GM12873 (cell line): ENCODE measurements around the gene FBXO5.

Experiments
- CTCF ChIP-seq: IDR thresholded peaks from 2 replicates; pipeline ENCODE4 v1.5.1; 2012; ENCODE audit warnings: low read depth, mild to moderate bottlenecking, moderate library complexity, low read length, control low read depth; ENCODE audit not compliant: insufficient read depth; ENCODE audit errors: missing control alignments

Gene FBXO5

GRCh38 chr6:153002613-153003365 lies 19.9 kb upstream of the FBXO5 start, which contains the start of gene MTRF1L:
MTRF1L (minus strand) TSS chr6:153002709; CDS start chr6:153002685, 24 bp downstream.
- no peak for TF ChIP-seq CTCF

- TF ChIP-seq CTCF: no peak
Measured at GRCh38 chr6:153001767-153002612, 19.1 kb upstream of the FBXO5 start.

- no peak for TF ChIP-seq CTCF
Measured at GRCh38 chr6:153000243-153000642, 17.4 kb upstream of the FBXO5 start.

GRCh38 chr6:152993847-152994246 lies 11.0 kb upstream of the FBXO5 start:
- no peak for TF ChIP-seq CTCF

GRCh38 chr6:152993431-152993830 lies 10.6 kb upstream of the FBXO5 start:
- TF ChIP-seq CTCF: peak; percentile 30

GRCh38 chr6:152986978-152987377 lies 4.1 kb upstream of the FBXO5 start:
- TF ChIP-seq CTCF: no peak

GRCh38 chr6:152984513-152984872 lies 1.7 kb upstream of the FBXO5 start:
- no peak for TF ChIP-seq CTCF
